NT2/D1 (cell line): Measurements from ENCODE around the gene TMEM187.

Source experiments
- SUZ12 ChIP-seq: IDR thresholded peaks from 2 replicates; pipeline ENCODE4 v1.6.1; 2011; ENCODE audit not compliant: insufficient read length, insufficient read depth; ENCODE audit errors: extremely low read depth
- YY1 ChIP-seq: IDR thresholded peaks from 2 replicates; pipeline ENCODE4 v1.6.1; 2011; ENCODE audit not compliant: insufficient read length, insufficient read depth
- ZNF274 ChIP-seq: IDR thresholded peaks from 2 replicates; pipeline ENCODE4 v1.6.1; 2011; ENCODE audit warnings: mild to moderate bottlenecking, low read depth, low read length

- no peak for TF ChIP-seq SUZ12
- no peak for TF ChIP-seq ZNF274
- TF ChIP-seq YY1, result no peak
Observed at GRCh38 chrX:154030715-154031305, 58.3 kb downstream of the TMEM187 start.
